HG02623 (cell line): ENCODE measurements around the gene EML2.
"Not testable (repeated sequence)": the region's sequence is repeated elsewhere in the genome, so short reads cannot be mapped to it uniquely, and the experiment has no call there.

Experiments
- ATAC-seq: cut with Tn5 transposase; IDR thresholded peaks from one replicate; pipeline ENCODE4 v1.9.1; 2021; ENCODE audit warnings: moderate library complexity; ENCODE audit not compliant: unreplicated experiment

Gene EML2

DNA sequence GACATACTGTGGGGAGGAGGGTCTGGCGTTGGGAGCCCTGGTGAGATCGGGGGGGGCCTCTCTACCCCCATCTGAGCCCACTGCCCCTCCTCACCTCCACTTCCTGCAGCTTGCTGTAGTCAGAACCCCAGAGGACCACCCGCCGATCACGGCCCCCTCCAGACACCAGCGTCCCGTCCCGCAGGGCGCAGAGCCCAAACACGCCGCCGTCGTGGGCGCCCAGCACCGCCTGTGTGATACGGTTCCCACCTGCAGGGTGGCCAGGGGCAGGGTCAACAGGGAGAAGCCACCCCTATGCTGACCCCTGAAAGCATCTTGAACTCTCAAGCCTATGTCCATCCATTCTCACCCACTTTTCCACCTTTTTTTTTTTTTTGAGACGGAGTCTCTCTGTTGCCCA lies 17.8 kb downstream of the EML2 start:
- ATAC-seq = no peak

GRCh38 chr19:45616704-45617017 lies 22.5 kb downstream of the EML2 start:
- ATAC-seq = no peak

- no peak for ATAC-seq
Measured at GRCh38 chr19:45615795-45616703, 23.1 kb downstream of the EML2 start.

- not testable (repeated sequence) for ATAC-seq
Measured at GRCh38 chr19:45615056-45615455, 24.1 kb downstream of the EML2 start.

- ATAC-seq = no peak
Measured at GRCh38 chr19:45613926-45614725, 25.1 kb downstream of the EML2 start.

DNA sequence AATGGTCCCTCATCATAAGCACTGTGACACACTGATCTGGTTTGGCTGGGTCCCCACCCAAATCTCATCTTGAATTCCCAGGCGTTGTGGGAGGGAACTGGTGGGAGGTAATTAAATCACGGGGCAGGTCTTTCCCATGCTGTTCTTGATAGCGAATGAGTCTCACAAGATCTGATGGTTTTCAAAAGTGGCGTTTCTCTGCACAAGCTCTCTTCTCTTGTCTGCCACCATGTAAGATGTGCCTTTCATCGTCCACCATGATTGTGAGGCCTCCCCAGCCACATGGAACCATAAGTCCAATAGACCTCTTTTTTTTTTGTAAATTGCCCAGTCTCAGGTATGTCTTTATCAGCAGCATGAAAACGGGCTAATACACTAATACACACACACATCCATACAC lies 30.2 kb downstream of the EML2 start:
- ATAC-seq = no peak

DNA sequence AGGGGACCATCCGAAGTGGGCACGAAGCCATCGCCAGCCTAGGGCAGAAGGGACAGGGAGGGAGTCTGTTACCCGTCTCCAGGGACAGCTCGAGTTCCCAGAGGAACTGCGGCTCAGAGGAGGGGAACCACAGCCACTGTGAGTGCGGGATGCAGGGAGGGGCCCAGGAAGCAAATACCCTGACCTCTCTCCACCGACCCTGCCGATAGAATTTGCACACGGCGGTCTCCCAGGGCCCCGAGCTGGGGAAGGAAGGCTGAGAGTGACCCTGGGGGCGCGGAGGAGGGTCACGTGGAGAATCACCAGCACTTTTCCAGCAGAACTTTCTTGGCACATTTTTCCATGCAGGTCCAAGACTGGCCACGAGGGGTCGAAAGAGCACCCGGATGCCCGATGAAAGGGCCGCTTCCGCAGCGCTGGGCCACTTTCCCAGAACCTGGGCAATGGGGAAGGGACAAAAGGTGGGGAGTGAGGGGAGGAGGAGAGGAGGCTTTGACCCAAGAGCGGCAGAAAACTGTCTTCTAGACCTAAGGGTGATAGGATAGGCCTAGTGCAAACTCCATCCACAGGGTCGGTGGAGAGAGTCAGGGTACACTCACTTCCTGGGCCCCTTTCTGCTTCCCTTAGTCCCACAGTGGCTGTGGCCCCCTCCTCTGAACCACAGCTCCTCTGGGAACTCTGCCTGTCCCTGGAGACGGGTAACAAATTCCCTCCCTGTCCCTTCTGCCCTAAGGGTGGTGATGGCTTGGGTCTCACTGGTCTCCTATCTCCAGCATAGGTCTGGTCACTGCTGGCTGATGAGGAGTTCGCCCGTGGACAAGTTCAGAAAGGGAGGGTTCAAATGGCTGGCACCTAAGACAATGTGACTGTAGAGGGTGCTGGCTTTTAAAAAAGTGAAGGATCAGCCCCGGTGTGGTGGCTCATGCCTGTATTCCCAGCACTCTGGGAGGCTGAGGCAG lies 31.8 kb downstream of the EML2 start:
- ATAC-seq = no peak

DNA sequence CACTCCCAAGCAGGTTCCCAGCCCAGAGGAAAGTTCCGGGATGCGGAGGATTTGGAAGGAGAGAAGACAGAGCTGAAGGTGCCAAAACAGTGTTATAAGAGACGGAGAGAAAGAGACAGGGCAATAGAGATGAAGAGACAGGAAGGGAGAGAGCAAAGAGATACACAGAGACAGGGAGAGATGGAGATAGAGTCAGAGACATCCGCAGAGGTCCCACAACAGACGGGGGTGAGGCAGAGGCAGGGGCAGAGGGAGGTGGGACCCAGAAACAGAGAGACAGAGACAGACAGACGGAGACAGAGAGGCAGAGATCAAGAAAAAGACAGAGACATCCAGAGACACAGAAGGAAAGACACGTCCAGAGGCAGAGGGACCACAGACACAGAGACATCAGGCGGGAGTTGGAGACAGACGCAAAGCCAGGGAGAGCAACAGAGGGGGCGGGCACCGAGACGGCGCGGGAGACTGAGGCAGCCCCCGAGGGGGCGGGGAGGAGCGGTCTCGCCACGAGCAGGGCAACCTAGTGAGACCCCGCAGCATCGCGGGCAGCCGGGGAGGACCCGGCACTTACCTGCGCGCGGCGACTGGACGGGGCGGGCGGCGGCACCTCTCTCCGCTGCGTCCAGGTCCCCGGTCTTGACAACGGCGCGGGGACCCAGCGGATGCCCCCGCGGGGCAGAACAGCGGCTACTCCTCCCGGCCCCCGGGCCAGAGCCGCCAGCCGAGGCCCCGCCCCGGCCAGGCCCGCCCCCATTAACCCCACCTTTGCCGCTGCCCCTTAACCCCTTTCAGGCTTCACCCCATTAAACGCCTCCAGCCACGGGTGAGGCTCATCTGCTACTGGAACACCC lies 37.4 kb downstream of the EML2 start, which contains the start of gene GPR4:
Gene GPR4 (minus strand): TSS at position 689 of the 851 bp plus-strand sequence. CDS start 10,346 bp downstream, outside the sequence.
- no peak for ATAC-seq

DNA sequence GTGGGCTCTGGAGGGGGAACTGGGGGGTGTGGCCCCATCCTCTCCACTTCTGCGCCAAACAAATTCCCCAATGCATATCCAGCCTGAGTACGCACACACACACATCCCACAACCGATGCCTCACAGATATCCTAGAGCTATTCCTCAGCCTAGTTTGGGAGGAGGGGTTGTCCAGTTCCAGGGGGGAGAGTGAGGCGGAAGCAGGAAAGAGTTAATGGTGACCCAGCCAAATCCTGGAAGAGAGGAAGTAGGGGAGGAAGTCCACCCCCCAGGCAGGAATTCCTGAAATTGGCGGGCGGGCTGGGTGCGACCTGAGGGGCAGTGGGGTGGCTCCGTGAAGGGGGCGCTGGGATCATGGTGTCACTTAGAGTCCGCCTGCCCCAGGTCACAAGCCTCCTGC lies 38.1 kb downstream of the EML2 start:
- ATAC-seq = no peak

- no peak for ATAC-seq
Measured at GRCh38 chr19:45600340-45600885, 38.8 kb downstream of the EML2 start.

DNA sequence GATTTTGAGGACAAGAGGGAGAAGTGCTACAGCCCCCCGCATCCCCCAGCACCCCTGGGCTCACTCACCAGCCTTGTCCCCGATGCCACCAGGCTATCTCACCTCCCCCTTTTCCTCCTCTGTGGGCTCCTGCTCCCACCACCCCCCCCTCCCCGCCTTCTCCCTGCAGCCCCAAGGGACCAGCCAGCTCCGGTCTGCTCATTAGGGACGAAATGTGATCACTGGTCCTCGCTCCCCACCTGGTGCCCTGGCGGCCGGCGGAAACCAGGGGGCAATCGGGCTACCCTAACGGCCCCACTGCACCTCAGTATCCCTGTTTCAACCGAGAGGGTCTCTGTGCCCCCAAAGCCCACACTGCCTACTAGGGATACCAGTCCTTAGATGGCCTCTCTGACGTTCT lies 39.9 kb downstream of the EML2 start:
- no peak for ATAC-seq

DNA sequence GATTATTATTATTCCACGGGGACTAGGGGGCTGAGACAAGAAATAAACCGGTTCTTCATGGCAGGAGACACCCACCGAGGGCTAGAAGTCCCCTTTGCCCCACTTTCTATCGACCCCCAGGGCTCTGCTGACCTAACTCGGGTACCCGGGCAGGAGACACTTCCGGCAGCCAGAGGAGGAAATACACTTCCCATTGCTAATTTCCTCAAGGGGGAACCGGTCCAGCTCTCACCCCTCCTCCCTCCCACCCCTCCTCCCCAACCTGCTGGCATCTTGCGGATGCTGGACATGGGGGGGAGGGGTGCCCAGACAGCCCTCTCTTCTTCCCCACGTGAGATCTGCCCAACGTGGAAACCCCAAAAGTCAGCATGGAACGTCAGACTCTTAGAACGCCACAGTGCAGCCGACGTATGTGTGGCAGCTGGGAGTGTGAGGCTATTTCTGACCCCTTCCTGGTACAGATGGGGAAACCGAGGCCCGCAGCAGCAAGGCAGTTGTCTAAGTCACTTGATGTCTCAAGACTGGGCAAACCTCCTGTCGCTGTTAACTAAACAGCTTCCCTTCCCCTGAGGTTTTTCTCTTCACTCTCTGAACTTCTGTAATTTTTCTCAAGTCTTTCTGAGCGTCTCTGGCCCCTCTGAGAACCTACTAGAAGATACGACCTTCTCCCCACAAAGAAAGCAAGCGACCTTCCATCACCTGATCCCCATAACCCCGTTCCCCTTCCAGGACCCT lies 40.8 kb downstream of the EML2 start:
- ATAC-seq = no peak

- no peak for ATAC-seq
Measured at GRCh38 chr19:45597425-45598111, 41.6 kb downstream of the EML2 start.

DNA sequence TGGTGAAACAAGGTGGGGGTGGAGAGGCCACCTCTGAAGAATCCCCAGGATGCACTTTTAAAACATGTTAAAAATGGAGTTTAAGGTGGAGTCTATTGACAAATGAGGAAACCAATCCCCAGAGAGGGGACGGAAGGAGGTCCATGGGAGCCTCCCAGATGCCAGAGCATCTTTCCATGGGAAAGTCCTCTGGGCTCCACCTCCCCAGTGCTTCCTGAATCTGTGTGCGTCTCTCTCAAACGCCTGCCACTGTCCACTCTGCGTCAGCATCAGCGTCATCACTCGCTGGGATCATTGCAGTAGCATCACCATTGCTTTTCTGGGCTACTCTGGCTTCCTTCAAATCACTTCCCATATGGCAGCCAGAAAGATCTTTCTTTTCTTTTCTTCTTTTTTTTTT lies 43.4 kb downstream of the EML2 start:
- ATAC-seq = no peak

DNA sequence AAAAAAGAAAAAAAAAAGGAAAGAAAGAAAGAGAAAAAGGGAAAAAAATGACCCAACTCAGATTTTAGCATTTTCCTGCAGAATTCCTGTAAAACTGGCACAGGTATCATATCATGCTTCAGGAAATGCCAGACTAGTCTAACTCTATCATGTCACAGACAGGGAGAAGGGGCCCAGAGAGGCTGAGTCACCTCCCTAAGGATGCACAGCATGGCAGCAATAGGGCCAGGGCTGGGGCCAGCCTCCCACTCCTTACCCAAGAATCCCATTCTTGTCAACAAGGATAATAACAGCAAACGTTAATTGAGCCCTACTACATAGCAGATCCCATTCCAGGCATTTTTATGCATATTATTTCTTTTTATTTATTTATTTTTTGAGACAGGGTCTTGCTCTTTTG lies 45.7 kb downstream of the EML2 start:
- ATAC-seq = no peak

DNA sequence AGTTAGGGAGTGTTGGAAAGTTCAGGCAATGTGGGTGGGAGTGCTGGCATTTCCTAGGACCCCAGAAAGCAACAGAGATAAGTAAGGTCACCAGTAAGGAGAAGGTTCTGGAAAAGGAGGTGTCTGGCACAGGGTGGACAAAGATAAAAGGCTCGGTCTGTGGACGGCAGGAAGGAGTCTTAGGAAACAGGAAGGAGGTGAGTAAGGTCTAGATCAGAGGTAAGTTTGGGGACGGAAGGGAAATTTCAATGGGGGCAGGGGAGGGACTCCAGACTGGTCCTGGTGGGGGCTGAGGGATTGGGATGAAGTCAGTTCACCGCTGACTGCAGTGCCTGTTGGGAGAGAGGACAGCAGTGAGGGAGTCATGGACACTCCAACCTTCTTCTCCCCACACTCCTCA lies 46.8 kb downstream of the EML2 start:
- ATAC-seq = no peak

GRCh38 chr19:45591638-45592005 lies 47.6 kb downstream of the EML2 start:
- no peak for ATAC-seq

DNA sequence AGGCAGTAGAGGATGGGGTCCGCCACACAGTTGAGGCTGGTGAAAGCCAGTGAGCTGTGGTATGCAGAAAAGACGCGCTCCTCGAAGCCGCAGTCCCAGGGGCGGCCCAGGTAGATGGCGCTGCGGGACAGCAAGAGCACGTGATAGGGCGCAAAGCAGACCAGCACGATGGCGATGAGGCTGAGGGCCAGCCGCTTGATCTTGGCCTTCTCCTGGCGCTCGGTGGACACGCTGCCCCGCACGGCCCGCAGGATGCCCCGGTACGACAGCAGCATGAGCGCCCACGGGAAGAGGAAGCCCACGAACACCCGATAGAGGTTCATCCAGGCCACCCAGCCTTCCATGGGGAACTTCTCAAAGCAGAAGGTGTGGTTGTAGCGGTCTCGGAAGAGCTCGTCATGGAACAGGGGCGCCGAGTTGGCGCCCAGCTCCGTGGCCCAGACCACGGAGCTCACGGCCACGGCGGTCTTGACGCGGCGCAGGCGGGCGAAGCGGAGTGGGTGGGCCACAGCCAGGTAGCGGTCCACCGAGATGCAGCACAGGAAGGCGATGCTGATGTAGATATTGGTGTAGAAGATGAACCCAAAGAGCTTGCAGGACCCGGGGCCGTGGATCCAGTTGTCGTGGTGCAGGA lies 48.1 kb downstream of the EML2 start:
- no peak for ATAC-seq
